Activated CD4-positive, CD25-positive, alpha-beta regulatory T cell (primary cell): Measurements from ENCODE around the gene ZNF506.
"Not testable (repeated sequence)": the region's sequence is repeated elsewhere in the genome, so short reads cannot be mapped to it uniquely, and the experiment has no call there.

Experiments
- DNase-seq, 4 experiments: peaks; one replicate each; lab custom pipeline; 2025; lab: John Stamatoyannopoulos, UW

Gene ZNF506

DNA sequence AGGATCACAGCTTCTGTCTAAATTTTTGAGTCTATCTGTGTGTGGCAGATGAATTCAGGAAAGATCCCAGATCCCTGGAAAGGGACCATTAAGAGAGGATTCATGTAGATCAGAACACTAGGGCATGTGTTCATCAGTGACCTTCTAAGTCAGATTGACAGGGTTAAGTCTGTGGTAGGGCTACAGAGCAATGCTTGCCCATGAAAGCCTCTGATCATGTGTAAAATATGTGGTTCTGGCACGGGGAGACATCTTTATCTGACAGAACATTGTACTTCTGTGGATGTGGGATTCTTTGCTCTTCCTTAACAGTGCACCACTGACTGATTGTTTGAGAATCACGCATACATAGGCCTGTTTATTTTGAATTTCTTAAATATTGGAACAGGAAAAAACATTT, 42.9 kb downstream of the ZNF506 start:
- DNase-seq, result no peak

DNA sequence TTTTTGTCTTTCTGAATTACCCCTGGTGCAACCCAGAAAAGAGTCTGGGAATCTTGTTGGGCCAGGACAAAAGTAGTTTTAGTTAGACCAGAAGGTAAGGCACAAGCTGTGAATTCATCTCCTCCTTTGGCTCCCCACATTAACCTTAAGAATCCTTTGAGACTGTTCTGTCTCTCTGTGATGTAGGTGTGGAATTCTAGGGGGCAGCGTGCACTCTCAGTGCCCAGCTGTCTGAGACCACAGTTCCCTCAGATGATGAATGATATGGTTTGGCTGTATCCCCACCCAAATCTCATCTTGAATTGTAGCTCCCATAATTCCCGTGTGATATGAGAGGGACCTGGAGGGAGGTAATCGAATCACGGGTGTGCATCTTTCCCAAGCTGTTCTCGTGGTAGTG, 43.9 kb downstream of the ZNF506 start:
- DNase-seq, result no peak

DNA sequence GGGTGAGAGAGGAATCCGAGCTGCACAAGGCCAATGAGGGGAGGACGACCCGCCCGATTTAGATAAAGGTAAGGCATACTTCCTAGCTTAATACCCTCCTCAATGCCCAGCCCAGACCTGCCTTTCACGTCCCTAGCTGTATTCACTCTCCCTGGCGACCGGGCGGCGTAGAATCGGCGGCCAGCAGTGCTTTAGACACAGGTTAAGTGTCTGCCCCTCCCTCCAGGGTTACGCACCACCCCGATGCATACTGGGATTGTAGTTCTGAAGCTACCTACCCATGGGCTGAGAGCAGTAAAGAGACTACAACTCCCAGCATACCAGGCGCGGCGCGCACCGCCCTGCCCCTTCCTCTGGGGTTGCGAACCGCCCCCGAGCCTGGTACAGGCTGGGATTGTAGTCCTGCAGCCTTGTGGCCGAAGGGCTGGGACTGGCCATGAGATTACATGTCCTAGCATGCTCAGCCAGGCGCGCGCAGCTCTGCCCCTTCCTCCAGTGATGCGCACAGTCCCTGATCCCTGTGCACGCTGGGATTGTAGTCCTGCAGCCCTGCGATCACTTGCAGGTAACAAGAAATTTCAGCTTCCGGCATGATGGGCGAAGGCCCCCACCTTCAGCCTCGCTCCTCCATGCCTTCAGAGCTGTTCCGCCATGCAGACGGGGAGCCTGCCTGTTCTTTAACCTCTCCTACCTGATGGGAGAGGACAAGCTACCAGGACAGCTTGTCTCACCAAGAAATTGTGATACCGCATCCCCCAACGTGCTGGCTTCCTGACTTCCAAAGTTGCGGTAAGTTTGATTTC, 45.1 kb downstream of the ZNF506 start:
- DNase-seq, result peak; percentile 78 to 82 (median 80)

DNA sequence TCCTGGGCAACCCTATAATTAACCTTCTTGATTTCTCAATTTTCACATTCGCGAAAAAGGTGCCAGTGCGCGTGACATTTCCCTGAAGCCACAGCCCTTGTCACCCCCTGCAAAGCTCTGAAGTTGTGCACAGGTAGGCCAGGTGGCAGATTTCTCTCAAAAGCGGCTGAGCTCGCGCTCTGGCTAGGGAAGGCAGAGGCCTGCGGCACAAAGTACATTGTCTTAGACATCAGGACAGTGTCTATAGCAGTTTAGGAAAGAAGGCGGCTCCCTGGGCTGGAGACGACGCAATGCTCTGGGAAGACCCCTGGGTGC, 45.7 kb downstream of the ZNF506 start:
- no peak for DNase-seq

DNA sequence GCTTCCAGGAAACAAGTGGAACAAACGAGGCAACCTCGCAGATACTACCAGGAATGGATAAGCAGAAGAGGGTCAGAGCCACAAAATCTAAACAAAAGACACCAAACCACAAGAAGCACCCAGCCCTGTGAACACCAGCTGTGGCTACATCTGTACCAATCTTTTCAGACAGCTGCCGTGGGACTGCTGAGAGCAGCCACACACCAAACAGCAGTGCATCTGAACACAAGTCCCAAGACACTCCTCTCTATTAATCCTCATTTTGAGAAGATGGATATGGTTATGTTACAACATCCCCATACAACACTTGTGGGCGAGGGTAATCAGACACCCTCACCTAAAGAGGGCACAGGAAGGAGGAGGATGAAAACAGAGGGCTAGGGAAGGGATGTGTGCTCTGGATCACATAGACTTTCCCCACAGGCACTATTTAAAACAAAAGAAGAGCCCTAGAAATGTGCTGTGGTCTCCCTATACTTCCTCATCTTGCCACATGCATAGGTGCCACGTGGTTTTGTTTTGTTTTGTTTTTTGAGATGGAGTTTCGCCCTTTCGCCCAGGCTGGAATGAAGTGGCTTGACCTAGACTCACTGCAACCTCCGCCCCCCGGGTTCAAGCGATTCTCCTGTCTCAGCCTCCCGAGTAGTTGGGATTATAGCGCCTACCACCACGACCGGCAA, 47.1 kb downstream of the ZNF506 start:
- DNase-seq, result no peak

DNA sequence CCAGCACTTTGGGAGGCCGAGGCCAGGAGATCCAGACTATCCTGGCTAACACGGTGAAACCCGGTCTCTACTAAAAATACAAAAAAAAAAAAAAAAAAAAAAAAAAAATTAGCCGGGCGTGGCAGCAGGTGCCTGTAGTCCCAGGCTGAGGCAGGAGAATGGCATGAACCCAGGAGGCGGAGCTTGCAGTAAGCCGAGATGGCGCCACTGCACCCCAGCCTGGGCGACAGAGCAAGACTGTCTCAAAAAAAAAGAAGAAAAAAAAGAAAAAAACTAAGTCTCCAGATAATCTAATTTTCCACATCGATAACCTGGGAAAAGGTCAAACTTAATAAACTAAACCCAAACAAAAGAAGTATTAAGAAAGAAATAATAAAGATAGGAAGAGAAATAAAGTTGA, 49.6 kb downstream of the ZNF506 start:
- DNase-seq, result not testable (repeated sequence)

DNA sequence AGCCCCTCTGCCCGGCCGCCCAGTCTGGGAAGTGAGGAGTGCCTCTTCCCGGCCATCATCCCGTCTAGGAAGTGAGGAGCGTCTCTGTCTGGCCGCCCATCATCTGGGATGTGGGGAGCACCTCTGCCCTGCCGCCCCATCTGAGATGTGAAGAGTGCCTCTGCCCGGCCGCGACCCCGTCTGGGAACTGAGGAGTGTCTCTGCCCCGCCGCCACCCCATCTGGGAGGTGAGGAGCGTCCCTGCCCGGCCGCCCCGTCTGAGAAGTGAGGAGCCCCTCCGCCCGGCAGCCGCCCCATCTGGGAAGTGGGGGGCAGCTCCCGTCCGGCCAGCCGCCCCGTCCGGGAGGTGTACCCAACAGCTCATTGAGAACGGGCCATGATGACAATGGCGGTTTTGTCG, 51.6 kb downstream of the ZNF506 start:
- not testable (repeated sequence) for DNase-seq

DNA sequence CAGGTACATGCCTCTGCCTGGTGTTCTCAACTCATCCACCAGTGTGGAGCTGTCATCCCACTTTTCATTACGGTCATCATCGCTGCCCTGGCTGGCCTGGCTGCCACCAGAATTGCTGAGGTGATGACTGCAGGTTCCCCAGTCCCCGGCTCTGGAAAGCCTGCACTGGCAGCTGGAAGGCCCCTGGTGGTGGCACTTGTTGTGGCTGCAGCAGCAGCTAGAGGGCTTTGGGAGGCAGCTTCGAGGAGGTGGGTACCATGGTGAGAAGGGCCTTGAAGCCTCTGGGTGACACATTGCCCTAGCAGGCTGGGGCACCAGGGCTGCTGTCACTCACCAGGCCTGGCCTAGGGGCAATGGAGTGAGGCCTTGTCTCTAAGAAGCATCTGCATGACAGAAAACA, 63.4 kb downstream of the ZNF506 start:
- no peak for DNase-seq

DNA sequence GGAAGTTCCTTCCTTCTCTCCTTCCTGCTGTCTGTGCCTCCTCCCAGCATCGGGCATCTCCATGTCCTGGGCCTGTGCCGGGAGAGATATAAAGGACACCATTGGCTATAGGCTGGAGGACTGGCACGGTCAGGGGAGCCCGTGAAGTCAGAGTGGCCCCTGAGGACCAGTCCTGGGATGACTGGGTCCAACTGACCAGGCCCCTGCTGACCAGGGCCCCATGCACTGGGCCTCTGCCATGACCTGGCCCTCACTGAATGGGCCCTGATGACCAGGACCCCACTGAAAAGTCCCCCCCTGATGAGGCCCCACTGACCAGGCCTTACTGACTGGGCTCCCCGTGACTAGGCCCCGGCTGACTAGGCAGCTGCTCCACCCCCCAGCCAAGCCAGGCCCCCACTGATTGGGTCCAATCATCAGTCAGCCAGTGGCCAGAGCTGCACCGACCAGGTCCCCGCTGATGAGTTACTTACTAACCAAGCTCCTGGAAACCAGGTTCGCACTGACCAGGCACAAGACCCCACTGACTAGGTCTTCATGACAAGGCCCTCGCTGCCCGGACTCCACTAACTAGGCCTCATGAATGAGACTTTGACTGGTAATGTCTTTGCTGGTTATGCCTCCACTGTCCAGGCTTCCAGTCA, 68.7 kb downstream of the ZNF506 start:
- no peak for DNase-seq

DNA sequence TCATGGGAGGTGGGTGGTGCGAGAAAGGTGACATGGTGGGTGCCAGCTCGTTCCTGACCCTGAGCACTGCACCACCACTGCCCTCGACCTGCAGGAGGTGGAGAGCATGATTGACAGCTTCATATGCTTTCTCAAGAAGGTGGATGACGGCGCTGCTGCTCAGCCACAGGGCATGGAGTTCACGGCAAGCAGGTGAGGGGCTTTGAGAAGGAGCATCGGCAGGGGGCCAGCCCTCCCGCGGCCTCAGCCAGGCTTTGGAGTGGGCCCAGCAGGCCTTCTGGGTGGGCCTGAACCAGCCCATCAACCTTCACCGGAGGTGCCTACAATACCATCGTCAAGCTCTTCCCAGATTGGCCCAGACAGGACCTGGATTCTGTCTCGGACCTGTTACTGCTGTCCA, 69.7 kb downstream of the ZNF506 start:
- DNase-seq, result no peak

DNA sequence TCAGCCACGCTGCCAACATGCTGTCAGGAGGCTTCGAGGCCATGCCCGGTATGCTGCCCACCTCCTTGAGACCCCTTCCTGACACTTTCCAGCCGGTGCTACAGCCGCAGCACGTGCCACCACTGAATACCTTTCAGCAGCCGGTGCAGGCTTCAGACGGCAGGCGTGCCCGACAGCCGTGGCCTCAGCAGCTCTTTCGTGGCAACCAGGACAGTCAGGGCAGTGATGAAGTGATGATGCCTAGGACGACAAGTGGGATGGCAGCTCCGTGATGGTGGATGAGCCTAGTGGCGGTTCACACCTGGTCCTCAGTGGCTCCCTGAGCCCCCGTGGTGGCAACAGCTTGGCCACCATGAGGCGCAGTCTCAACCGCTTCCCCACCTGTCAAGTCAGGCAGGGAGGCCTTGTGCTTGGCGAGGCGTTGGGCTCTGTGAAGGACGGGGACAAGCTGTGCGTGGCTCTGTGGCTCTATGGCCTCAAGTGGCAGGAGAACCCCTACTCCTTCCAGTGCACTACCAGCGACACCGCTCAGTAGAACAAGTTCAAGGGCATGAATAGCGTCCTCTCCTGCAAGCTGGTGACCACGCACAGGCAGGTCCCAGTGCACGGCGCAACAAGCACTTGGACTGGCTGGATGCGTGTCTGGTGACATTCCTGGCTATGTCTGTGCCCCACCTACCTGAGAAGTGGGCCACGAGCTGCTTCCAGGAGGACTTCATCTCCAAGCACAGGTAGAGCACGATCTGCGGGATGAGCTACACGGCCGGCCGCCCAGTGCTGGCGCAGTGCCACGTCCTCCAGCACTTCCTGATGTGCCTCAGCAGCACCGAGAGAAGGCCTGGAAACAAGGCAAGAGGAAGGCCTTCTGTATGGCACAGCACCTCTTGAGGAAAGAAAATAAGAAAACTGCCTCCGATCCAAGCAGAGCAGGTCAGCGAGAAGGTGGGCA, 70.4 kb downstream of the ZNF506 start:
- DNase-seq, result no peak

DNA sequence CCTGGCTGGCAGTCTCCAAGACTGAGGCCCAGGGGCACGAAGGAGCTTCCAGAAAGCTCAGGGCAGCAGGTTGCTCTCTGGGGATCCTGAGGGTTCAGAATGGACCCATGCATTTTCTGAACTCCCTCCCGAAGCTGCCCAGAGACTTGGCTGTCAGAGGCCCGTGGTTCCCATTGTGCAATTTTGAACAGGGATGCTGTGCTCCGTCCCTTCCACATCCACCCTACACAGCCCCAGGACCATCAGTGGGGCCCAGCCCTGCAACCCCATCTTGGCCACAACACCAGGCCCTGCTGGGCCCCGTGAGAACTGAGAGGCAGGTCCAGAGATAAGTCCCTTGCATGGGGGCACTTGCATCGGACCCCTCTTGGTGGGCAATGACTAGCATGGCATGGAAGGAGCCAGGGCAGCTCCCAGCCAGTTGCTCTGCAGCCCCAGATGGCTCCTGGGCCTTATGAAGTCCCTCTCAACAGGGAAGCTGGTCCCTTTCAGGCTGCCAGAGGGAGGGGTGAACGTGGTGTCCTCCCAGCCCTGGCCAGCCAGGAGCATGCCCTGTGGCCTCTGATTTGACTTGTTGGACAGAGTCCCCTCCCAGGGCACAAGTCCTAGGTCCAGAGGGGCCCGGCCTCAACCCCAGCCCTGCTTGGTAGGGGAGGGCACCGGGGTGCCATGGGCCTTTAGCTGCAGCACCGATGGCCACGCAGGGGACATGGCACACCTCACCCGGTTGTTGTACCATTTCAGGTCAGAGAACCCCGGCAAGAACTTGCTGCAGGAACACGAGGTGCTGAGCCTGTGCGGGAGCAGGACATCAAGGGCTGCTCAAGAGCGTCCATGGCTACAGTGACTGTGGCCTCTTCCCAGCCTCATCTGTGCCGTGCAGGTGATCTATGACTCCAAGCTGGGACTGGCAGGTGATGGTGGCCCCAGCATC, 71.4 kb downstream of the ZNF506 start:
- no peak for DNase-seq

DNA sequence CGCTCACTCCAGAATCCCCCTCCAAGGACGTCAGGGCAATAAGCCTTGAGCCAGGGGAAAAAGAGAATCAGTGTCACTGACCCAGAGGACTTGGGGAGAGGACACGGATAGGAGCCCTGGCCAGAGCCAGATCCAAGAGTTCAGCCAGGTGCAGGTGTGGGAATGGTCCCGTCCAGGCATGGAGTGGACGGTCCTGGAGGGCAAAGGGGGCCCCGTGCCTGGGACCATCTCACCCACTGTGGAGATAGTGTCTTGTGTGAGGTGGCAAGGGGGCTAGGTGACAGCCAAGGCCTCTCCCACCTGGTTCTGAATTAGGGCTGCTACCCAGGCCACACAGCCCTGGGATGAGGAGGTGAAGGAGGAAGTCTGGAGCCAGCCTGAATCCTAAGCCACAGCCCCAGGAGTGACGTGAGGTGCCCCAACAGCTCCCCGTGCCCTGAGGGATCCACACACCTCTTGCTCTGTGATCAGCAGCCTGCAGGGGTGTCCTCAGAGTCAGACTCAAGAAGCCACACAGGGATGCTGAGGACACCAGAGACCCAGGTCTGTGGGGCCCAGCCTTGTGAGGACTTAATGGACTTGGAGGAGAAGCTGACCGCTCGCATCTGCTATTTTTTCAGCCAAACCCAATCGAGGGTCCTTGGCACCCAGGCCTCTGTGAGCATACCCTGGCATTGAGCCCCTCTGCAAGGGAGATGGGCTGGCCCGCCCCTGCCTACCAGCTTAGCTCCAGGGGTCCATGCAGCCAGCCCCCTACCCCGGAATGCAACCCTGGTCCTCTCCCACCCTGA, 72.2 kb downstream of the ZNF506 start:
- DNase-seq, result no peak

DNA sequence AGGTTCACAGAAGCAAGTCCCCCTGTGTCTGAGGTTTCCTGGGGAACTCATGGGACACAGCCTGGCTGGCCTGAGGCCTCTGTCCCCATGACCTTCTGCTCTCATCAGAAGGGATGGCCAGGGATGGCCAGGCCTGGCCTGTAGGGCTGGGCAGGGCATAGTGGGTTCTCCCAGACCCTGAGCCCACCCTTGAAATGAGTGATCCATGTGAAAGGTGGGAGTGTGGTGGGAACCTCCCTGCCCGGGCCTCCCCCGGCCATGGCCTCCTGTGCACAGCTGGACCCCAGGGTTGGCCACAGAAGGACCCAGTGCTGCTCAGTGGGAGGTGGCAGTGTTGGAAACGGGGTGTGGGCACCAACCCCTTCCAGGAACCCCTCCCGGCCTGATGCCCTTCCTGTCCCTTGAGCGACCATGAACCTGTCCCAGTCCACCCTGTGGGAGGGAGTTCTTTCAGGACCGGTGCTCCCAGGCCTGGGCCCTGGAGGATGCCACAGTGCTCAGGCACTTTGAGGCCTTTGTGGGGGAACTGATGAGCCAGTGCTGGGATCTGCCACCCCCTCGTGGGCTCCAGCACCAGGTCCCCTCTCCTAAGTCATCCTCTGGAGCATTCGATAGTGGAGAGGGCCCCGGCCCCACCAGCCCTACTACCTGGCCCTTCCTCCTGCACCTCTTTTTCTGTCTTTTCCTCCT, 73.2 kb downstream of the ZNF506 start:
- DNase-seq, result no peak

DNA sequence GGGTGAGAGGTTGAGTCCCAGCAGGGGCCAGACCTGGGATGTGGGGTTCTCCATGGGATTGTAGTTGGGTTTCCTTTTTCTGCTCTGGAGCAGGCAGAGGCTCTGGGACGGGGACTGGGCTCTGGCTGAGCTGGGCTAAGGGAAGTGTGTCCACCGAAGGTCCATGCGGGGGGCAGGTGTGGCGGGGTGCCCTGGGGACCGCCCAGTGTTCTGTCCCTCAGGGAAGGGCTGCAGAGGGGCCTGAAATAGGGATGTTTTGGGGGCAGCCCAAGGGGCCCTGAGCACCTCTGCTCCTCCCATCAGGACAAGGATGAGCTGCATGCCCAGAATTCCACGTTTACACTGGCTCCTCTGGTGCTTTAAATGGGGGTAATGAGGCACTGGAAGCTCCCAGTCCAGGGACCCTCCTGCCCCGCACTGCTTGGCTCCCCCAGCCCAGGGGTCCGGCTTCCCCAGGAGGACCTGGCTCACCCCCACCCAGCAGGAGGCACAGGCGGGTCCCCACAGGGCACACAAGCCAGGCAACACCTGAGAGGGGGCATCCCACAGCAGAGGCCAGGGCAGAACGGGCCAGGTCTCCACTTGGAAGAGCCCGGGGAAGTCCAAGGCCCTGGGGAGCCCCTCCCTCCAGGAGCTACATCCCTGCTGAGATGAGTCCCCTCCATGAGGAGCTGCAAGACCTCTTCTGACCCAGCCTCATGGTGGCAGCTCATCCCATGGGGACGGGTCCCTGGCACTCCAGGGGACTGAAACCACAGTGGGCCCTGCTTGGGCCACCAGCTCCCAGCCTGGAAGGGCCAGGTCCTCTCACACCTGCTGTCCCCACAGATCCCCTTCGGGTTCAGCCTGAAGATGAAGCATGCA, 74.0 kb downstream of the ZNF506 start:
- no peak for DNase-seq

DNA sequence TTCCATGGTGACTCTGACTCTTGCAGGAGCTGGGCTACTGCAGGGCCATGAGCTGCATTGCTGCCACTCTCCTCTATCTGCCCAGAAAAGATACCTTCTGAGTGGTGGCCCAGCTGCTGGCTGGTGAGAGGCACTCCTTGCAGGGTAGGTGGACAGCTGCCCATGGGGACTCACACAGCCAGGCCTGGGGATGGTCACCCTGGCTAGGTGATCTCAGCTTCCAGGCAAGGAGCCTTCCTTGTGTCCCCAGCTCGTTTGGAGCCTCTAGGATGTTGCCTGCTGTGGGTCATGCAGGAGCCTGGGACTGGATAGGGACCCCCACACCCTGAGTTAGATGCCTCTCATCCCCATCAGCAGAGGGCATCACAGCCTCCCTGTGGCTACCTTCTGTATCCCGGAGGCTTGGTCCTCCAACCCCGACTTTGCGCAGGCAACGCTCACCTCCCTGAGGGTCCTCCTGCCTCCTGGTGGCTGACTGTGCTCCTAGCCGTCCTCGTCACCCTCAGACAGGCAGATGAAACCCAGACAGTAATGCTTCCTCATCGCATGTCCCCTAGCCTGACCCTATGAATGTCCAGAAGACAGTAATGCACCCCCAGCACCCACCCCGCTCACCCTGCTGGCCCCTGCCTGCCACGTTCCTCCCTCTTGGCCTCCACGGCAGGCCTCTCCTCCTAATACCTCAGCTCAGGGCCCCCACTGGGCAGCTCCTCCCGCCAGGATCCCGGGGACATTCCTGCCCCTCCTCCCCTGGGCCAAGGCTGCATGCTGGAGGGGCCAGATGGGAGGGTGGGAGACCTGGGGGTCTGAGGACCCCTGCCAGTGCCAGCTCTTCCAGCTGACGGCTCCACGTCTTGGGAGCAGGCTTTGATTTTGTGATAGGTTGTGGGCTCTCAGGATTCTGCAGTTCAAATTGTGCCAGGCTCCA, 75.0 kb downstream of the ZNF506 start:
- DNase-seq, result no peak

DNA sequence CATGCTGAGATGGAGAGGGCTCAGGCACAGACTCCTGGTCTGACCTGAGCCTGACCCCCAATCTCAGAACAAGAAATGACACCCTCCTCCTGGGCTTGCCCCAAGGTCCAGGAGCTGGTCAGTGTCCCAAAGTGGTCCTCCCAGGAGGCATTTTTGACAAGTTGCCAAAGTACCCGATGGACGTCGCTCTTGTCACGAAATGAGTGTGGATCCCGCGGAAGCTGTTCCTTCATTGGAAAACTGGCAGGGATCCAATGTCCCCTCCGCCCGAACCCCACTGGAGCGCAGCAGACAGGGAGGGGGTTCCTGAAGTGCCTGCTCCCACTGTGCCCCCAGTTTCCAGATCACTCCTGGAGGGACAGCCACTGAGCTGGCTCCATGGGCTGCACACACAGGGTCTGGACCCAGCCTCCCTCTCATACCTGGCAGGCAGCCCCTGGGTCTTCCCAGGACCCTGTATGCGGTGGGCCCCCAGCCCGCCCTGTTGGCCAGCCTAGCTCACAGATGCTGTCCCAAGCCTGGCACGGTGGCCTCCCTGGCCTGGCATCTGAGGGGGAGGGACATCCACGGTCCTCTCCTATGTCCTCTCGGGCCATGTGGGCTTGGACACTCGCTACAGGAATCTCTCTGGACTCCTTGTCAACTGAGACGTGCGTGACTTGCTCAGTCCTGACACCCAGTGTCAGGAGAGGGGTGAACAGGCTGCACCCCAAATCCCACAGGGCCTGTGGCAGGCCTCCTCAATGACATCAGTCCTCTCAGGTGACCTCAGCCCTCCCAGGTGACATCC, 75.9 kb downstream of the ZNF506 start:
- DNase-seq, result no peak
